PC-9 (cell line): Measurements from ENCODE around the gene SBF1. TPM values are rescaled to one million over a fixed set of nuclear protein-coding genes. Genes with fewer than 3 reads are reported as not detected.

Source experiments
- BruUV-seq: library from RNA; stranded (reverse); fragments of 400-500 nt; replicated peaks from 2 replicates; lab custom pipeline; 2021; lab: Mats Ljungman, UMichigan
- CTCF ChIA-PET: fragments of 300-600 bp; sonication (Branson Sonifier 250); formaldehyde crosslinking; loops from one replicate; lab custom pipeline; 2022; ENCODE audit warnings: antibody characterized with exemption; lab: Charles Lee
- POLR2A ChIA-PET: fragments of 300-600 bp; sonication (Branson Sonifier 250); formaldehyde crosslinking; loops from one replicate; lab custom pipeline; 2022; ENCODE audit warnings: antibody characterized with exemption; ENCODE audit not compliant: unreplicated experiment; lab: Charles Lee
- DNase-seq, 2 experiments: peaks; one replicate each; pipeline versions ENCODE4 v3.0.0 to v3.0.0-alpha.2; 2015 to 2022; ENCODE audit warnings: mixed read lengths in 1 of 2
- H2AFZ ChIP-seq: fragments of 200-600 bp; sonication (generic); 2 replicates; pipeline ENCODE4 v1.8.1; 2017; ENCODE audit warnings: antibody characterized with exemption
- H3F3A ChIP-seq: fragments of 200-600 bp; sonication (generic); 2 replicates; pipeline ENCODE4 v1.8.1; 2017; ENCODE audit warnings: antibody characterized with exemption, mild to moderate bottlenecking, low read depth; ENCODE audit not compliant: insufficient read depth
- H3K27ac ChIP-seq: fragments of 200-600 bp; sonication (generic); 2 replicates; pipeline ENCODE4 v1.6.1; 2016; ENCODE audit warnings: mixed run types
- H3K27me3 ChIP-seq: fragments of 200-600 bp; sonication (generic); 2 replicates; pipeline ENCODE4 v1.6.1; 2016; ENCODE audit warnings: low read depth, mixed run types; ENCODE audit not compliant: insufficient read depth
- H3K36me3 ChIP-seq: fragments of 200-600 bp; sonication (generic); 2 replicates; pipeline ENCODE4 v1.6.1; 2016; ENCODE audit warnings: low read depth, mixed run types
- H3K4me1 ChIP-seq: fragments of 200-600 bp; sonication (generic); replicated peaks from 2 replicates; pipeline ENCODE4 v1.6.1; 2016; ENCODE audit warnings: mixed run types; ENCODE audit not compliant: insufficient read depth
- H3K4me2 ChIP-seq: fragments of 200-600 bp; sonication (generic); 2 replicates; pipeline ENCODE4 v1.6.1; 2017; ENCODE audit warnings: mixed run types
- H3K4me3 ChIP-seq: fragments of 200-600 bp; sonication (generic); 2 replicates; pipeline ENCODE4 v1.6.1; 2016; ENCODE audit warnings: mixed run types
- H3K79me2 ChIP-seq: fragments of 200-600 bp; sonication (generic); 2 replicates; pipeline ENCODE4 v1.6.1; 2017; ENCODE audit warnings: low read depth, mixed run types
- H3K9me2 ChIP-seq: fragments of 200-600 bp; sonication (generic); 2 replicates; pipeline ENCODE4 v1.8.1; 2017; ENCODE audit warnings: mild to moderate bottlenecking; ENCODE audit not compliant: insufficient read depth
- H3K9me3 ChIP-seq: fragments of 200-600 bp; sonication (generic); 2 replicates; pipeline ENCODE4 v1.8.1; 2016; ENCODE audit warnings: low read depth; ENCODE audit not compliant: insufficient read depth
- H4K20me1 ChIP-seq: fragments of 200-600 bp; sonication (generic); 2 replicates; pipeline ENCODE4 v1.8.1; 2017; ENCODE audit not compliant: insufficient read depth
- EZH2 ChIP-seq: fragments of 200-600 bp; sonication (generic); IDR thresholded peaks from 2 replicates; pipeline ENCODE4 v1.8.0; 2017; ENCODE audit warnings: antibody characterized with exemption, low read depth
- intact Hi-C: fragments of 100-400 bp; cut with micrococcal nuclease; formaldehyde crosslinking; loops from one replicate; pipeline ENCODE4 v1.10.0; 2022; ENCODE audit not compliant: unreplicated experiment
- total RNA-seq: library from RNA; stranded (reverse); gene quantifications from 2 replicates; pipeline ENCODE4 v1.2.3, GENCODE V29; 2021
- TF ChIP-seq, protein P1 (sequence below): fragments of 200-600 bp; sonication (generic); conservative IDR thresholded peaks from 2 replicates; pipeline ENCODE4 v1.6.1; 2017; ENCODE audit warnings: mixed run types, antibody characterized with exemption, mild to moderate bottlenecking, moderate library complexity

The SBF1 gene
- total RNA-seq, 1 experiment from 2014 or later, result 85.2 TPM

GRCh38 chr22:50417411-50418210, 57.2 kb downstream of the SBF1 start:
- Histone ChIP-seq H2AFZ (no peak overlapping the region), H3K9me3 (no peaks in the 10 kb centered on the region), H3K27ac (no peak overlapping the region), H3K79me2 (no peaks in the 10 kb centered on the region), H3K9me2 (no peaks in the 10 kb centered on the region), H3K27me3 (no peaks in the 10 kb centered on the region), H3K36me3 (peaks cover 32% of the 10 kb centered on the region), H3K4me2 (no peak overlapping the region), H3K4me3 (no peak overlapping the region), H3K4me1 (no peaks in the 10 kb centered on the region), H4K20me1 (peaks cover 10% of the 10 kb centered on the region), H3F3A (no peaks in the 10 kb centered on the region; the same call in 1 of the 2 replicates)
- POLR2A ChIA-PET, result interaction anchor here (1.0 kb wide), 1 partner anchor 546 kb away, joined by 4 read pairs; no protein-coding TSS in a partner anchor
- TF ChIP-seq, protein P1, sequence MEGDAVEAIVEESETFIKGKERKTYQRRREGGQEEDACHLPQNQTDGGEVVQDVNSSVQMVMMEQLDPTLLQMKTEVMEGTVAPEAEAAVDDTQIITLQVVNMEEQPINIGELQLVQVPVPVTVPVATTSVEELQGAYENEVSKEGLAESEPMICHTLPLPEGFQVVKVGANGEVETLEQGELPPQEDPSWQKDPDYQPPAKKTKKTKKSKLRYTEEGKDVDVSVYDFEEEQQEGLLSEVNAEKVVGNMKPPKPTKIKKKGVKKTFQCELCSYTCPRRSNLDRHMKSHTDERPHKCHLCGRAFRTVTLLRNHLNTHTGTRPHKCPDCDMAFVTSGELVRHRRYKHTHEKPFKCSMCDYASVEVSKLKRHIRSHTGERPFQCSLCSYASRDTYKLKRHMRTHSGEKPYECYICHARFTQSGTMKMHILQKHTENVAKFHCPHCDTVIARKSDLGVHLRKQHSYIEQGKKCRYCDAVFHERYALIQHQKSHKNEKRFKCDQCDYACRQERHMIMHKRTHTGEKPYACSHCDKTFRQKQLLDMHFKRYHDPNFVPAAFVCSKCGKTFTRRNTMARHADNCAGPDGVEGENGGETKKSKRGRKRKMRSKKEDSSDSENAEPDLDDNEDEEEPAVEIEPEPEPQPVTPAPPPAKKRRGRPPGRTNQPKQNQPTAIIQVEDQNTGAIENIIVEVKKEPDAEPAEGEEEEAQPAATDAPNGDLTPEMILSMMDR, result no peak
- no peak for DNase-seq
- no TSS peak for BruUV-seq
- CTCF ChIA-PET, result no interaction called here
- intact Hi-C loops, result no loop called here

- Histone ChIP-seq H3K9me3 (no peaks in the 10 kb centered on the region), H3K79me2 (no peaks in the 10 kb centered on the region), H3K27ac (no peak overlapping the region), H3F3A (no peaks in the 10 kb centered on the region; the same call in 1 of the 2 replicates), H3K36me3 (peaks cover 29% of the 10 kb centered on the region), H2AFZ (no peak overlapping the region), H3K4me1 (no peaks in the 10 kb centered on the region), H3K27me3 (no peaks in the 10 kb centered on the region), H3K4me2 (no peak overlapping the region), H4K20me1 (peaks cover 10% of the 10 kb centered on the region), H3K9me2 (no peaks in the 10 kb centered on the region), H3K4me3 (no peak overlapping the region)
- BruUV-seq, result no TSS peak
- intact Hi-C loops, result no loop called here
- DNase-seq, result no peak
- no peak for TF ChIP-seq EZH2
- TF ChIP-seq, protein P1, result no peak
- CTCF ChIA-PET, result no interaction called here
- POLR2A ChIA-PET, result no interaction called here
Measured at GRCh38 chr22:50416996-50417395, 57.8 kb downstream of the SBF1 start.

DNA sequence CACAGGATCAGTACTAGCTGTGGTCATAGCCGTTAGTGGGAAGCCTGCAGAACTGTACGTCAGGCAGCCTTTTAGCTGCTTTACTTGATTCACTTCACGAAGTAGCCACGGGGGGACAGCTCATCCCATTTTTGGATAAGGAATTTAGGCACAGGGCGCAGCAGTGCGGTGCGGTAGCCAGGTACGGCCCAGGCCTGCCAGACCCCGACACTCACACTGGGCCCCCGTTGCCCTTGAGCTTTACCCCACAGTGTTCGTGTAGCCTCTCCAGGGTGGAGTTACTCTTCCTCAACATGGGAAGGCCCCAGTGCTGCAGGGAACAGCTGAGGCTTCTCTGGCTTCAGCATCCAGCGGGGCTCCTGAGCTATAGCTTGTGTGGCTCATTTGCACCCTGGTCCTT, 59.4 kb downstream of the SBF1 start:
- Histone ChIP-seq H3K9me2 (no peaks in the 10 kb centered on the region), H3K4me3 (no peak overlapping the region), H3K79me2 (no peaks in the 10 kb centered on the region), H3K9me3 (no peaks in the 10 kb centered on the region), H3K4me2 (no peak overlapping the region), H4K20me1 (peaks cover 6% of the 10 kb centered on the region), H2AFZ (no peak overlapping the region), H3K4me1 (no peaks in the 10 kb centered on the region), H3F3A (peaks cover 4% of the 10 kb centered on the region; the same call in 1 of the 2 replicates), H3K27me3 (no peaks in the 10 kb centered on the region), H3K36me3 (peaks cover 28% of the 10 kb centered on the region), H3K27ac (no peak overlapping the region)
- ChIA-PET POLR2A (no interaction called here), CTCF (no interaction called here)
- no peak for DNase-seq
- BruUV-seq, result no TSS peak
- intact Hi-C loops, result no loop called here
- TF ChIP-seq EZH2, result no peak
- TF ChIP-seq, protein P1, result no peak
